ENCODE data around the gene HNRNPL.
"Not testable (repeated sequence)": the region's sequence is repeated elsewhere in the genome, so short reads cannot be mapped to it uniquely, and the experiment has no call there.

HNRNPL gene

DNA sequence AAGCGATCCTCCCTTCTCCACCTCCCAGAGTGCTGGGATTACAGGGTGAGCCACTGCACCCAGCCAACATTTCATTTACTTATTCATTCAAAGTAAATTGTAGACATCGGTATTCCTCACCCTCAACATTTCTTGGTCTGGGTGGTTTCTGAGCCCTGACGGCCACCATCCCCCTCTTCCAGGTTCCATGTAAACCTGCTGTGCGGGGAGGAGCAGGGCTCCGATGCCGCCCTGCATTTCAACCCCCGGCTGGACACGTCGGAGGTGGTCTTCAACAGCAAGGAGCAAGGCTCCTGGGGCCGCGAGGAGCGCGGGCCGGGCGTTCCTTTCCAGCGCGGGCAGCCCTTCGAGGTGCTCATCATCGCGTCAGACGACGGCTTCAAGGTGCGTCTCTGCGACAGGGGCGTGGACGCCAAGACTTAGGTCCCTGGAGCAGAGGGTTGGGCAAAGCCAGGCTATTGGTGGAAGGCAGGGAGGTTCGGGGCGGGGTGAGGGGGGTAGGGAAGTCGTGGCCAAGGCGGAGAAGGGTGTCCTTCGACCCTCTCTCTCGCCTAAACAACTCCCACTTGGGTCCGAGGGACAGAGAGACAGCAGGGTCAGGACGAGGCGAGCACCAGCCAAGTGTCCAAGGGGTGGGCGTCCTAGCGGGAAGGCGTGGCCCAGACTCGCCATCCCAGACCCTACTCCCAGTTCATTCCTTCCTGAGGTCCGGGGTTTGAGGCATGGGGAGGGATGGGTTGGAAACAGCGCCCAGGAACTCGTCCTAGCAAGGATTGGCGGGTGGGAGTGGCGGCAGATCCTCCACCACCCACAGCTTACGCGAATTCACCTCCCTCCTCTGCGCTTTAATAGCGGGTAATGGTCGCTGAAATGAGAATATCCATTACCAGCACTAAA is 59.0 kb downstream of the HNRNPL start:
- in situ Hi-C loops (cut with HindIII; ENCODE audit: low pct_ligation_motif_present, low pct_unique_long_range_greater_than_20kb, low sequenced_read_pairs); DNase-seq: not testable (repeated sequence)

DNA sequence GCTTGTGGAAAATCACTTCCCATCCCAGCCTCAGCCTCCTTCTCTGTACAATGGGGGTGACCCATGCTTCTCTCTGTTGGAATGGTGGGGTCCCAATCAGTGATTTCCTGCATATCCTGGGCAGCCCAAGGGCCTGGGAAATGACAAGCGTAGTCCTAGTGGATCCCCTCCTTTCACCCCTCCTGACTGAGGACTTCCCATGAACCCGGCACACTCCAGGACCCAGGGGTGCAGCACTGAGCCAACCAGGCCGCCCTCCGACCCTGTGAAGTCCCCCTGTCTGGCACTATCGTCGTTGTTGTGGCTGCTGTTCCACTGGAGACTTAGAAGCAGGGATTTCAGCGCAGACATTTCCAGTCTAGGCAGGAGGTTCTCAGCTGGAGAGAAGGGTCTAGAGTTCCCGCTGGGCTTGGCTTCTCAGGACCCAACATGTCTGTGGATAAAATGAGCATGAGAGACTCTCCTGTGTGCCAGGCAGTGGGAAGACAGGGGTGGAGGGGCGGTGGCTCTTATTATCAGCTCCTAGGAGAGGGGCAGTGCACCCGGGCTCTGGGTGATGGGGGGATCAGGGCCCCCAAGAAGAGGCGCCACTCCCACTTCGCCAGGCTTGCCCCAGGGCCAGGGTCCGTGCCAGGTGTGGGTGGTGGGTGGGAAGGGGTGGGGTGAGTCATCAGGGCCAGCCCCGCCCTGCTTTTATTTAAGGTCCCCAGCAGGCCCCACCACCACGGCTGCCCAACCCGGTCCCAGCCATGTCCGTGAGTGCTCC is 61.1 kb downstream of the HNRNPL start, which contains the start of gene LGALS7B:
TSS of gene LGALS7B (plus strand) at position 723 of the 766 bp plus-strand sequence. CDS start at position 750, 27 bp downstream.
- in situ Hi-C loops (cut with HindIII; ENCODE audit: low pct_ligation_motif_present, low pct_unique_long_range_greater_than_20kb, low sequenced_read_pairs), result no loop called here
- DNase-seq, result no peak

DNA sequence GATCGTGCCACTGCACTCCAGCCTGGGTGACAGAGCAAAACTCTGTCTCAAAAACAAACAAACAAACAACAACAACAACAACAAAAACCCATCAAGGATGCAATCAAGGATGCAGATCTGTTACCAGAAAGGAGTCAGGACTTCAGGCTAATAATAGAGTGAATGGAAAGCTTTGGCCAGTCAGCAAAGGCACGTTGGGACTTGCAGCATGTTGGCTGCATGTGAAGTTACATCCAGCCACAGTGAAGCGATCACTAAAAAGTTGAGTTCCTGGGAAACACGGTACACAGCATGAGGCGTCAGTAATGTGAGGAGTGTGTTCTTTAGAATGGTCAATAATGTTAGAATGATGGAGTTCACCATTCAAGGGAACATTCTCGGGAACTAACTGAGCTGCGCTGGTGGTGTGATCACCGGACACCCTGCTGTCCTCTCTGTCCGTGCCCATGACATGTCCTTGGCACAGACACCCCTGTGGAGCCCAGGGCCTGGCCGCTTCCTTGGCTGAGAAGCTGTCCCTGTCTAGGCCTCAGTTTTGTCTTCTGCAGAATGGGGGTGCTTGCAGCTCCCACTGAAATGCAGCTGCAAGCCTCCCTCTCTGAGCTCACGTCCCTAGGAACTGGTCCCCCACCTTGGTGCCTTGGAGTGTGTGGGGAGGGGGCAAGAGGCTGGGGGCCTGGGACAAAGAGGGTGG is 63.1 kb downstream of the HNRNPL start:
- DNase-seq, result no peak
- in situ Hi-C loops (cut with HindIII; ENCODE audit: low pct_ligation_motif_present, low pct_unique_long_range_greater_than_20kb, low sequenced_read_pairs), result no loop called here

Data from ACHN (cell line).